COR-L47 (cell line): Measurements from ENCODE around the gene SGMS1.

ENCODE experiments used
- DNase-seq: peaks from one replicate; lab custom pipeline; 2025; lab: John Stamatoyannopoulos, UW

The SGMS1 gene

GRCh38 chr10:50636618-50637579, 13.1 kb upstream of the SGMS1 start:
- DNase-seq = no peak

GRCh38 chr10:50635286-50635685, 11.5 kb upstream of the SGMS1 start:
- no peak for DNase-seq

- no peak for DNase-seq
These were observed 10.7 kb upstream of the SGMS1 start for GRCh38 chr10:50634479-50634878.

DNA sequence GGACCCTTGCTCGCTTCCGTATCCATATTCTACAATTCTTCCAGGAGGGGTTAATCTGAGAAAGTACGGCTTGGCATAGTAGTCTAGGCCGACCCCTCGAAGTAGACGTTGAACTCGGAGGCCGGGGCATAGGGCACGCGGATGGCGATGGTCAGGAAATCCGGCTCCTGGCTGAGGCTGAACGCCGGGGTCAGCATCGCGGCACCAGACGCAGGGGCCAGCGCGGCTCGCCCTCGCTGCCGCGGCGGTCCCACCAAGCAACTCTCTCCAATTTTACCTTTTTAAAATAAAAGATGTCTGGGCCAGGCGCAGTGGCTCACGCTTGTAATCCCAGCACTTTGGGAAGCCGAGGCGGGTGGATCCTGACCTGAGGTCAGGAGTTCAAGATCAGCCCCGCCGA, 7.3 kb upstream of the SGMS1 start:
- no peak for DNase-seq

GRCh38 chr10:50629495-50630122, 5.9 kb upstream of the SGMS1 start:
- no peak for DNase-seq

DNA sequence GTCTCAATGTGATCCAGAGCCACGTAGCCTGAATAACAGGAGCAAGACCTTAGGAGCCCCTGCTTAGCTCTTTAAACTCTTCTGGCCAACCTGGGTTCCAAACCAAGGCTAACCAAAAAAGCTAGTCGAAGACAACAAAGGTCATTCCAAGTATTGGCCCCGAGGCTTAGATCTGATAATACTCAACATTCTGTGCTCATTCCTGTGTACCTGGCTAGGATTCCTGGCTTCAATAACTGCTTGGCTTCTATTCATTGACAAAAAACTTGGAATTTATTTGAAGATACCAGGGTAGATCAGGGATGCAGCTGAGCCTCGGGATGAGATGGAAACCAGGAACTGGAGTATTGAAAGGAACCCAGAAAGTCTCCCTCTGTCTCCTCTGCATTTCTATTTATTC, 4.1 kb upstream of the SGMS1 start:
- DNase-seq = no peak

GRCh38 chr10:50627443-50627842, 3.7 kb upstream of the SGMS1 start:
- DNase-seq = no peak

DNA sequence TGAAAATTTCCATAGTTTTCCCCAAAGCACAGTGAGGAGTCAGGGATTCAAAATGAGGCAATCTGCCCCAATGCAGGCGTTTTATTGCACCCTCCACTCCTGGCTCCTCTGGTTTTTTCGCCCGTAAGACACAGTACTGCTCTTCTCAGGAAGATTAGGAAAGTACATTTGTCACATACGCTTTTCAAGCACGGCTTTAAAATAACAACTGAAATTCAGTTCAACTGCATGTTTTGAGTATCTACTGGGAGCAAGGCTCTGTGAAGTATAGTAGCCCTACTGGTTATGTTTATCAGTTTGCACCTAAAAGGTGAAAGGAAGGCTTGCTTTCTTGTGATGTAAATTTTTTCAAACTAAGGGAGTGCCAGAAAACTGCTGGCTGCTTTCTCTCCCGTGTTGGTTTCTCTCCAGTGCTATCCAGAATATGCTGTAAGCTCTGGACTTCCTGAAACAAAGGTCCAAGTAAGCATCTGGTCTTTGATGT, 1.9 kb upstream of the SGMS1 start:
- DNase-seq = no peak

DNA sequence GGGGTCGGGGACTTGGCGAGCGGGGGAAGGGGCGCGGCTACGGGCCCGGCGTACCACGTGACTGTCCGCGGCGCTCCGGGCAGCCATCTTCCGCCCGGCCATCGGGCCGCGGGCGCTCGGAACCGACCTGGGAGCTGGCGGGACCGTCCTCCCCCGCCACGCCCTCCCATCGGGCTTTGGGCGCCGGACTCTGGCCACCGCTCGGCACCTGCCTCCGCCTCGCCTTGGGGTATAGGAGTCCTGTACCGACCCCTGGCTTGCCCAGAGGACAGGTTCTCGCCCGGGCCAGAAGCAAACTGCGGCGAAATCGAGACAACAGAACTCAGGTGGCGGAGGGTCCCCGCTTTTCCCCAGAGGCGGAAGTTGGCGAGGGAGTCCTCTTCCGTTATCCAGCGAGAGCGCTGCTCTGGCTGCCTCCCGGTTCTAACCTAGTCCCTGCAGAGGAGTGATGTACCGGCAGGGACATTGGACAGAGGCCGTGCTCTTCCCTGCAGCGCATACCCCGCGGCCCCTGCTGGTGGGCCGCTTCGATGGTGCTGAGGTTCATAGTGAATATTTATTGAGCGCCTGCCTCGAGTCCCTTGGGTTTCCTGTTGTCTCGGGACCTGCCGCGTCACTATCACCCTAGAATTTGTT, 1.2 kb upstream of the SGMS1 start:
- DNase-seq = peak; percentile 71

- peak; percentile 81 for DNase-seq
These were observed 683 bp upstream of the SGMS1 start for GRCh38 chr10:50624413-50624865.

DNA sequence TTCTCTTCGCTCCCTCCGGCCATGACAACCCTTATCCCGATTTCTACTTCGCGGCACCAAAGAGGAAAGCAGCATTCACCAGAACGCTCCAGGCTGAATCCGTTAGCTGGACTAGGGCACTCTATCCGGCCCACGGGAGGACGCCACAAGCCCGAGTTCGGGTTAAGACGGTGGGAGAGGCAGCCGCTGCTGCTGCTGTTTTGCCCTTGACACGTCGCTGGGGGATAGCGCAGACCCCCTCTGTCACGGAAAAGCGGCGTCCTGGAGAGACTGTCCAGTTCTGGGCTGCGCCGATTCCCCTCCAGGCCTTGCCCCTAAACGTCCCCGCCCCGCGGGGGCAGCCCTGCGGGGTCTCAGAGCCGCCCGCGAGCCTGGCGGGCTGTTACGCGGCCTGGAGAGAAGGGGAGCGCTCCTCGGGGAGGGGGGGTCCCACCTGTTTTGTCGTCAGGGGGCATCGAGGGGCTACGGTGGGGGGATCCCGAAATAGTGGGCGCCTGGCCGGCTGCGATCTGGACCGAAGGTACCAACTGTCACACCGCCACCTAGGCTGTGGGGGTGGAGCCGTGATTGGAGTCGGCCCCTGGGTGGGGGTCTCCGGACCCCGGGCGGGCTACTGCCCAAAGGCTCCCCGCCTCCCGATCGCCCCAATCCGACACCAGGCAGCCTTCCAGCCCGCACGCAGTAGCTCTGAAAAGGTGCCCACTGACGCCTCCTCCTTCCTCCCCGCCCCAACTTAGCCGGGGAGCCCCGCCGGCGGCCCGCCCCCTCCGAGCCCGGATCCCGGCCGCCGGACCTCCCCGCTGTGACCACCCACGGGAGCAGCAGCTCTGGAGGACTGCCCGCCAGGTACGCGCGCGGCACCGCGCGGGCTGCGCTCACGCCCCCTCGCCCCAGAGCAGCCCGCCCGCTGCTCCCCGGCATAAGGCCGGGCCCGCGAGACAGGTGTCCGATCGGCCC, 772 bp downstream of the SGMS1 start:
- DNase-seq = no peak

GRCh38 chr10:50621968-50622705, 1.6 kb downstream of the SGMS1 start:
- peak; percentile 62 for DNase-seq

GRCh38 chr10:50620899-50621298, 2.9 kb downstream of the SGMS1 start:
- no peak for DNase-seq

- DNase-seq = no peak
These were observed 3.9 kb downstream of the SGMS1 start for GRCh38 chr10:50619882-50620281.

GRCh38 chr10:50619166-50619565, 4.6 kb downstream of the SGMS1 start:
- DNase-seq = no peak

DNA sequence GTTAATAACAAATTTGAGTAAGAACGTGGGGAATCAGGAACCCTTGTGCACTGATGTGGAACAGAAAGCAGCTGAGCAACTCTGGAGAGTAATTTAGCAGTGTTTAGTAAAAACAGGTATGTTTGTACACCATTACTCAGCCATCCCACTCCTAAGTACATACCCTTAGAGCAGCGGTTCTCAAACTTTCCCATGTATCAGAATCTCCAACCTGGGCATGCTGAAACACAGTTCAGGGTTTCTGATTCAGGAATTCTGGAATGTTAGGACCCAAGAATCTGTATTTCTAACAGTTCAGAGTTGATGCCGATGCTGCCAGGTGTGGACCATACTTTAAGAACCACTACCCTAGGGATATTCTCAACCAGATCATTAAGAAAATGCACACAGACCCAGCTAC, 5.1 kb downstream of the SGMS1 start:
- no peak for DNase-seq

GRCh38 chr10:50615658-50616057, 8.1 kb downstream of the SGMS1 start:
- no peak for DNase-seq

DNA sequence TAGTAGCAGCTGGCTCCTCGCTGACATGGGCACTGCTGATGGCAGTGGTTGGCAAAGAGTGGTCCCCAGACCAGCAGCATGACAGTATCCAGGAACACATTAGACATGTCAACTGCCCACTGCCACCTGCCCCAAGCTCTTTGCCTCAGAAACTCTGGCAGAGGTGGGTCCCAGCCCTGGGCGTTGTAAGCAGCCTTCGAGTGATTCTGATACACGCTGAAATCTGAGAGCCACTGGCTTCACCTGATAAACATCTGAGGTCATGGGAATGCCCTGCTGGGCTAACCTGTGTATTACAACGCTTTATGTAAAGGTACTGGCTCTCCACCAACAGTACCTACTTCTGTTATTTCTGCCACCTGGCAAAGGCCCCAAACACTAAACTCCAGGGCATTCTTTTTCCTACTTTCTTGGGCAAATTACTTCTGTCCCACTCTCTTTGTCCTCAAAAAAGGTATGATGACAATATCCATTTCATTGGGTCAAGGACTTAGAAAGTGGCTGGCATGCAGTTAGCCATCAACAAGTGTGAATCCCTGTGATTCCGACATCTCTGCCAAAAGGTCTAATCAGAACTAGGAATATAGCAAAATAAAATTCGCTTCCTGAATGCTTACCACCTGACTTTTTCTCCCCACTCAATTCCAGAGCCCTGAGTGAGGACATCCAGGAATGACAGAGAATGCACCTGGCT, 9.2 kb downstream of the SGMS1 start:
- no peak for DNase-seq

DNA sequence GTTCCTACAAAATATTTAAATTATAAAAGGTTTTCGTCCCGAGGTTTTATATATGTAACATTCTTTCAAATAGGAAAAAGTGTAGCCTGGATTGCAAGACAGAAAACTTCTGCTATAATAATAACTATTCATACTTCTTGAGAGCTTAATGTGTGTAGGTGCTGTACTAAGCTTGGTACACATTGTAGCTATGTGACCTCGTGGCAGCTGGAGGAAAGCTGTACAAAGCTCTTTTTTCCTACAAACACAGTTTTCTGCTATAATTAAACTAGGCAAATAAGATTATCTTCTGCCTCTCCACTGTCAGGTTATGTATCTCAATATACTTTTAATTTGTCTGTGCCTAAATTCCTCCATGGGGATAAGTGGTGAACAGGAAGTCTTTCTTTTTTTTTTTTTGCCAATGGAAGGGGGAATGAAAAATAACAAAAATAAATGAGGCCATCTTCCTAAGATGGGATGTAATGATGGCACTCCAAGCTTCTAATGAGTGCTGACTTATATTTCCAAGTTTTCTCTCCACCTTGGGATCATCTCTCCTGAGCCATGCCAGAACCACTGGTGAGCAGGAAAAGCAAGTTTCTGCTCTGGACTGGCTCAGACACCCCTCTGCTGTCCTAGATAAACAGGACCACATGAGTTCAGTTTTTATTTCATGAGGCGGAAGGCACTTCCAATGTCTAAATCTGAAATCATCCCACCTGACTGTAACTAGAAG, 9.9 kb downstream of the SGMS1 start:
- DNase-seq = no peak

GRCh38 chr10:50613150-50613549, 10.6 kb downstream of the SGMS1 start:
- no peak for DNase-seq
